GM12865 (cell line): ENCODE data around the gene CCR8.

ENCODE experiments used
- DNase-seq: peaks from one replicate; pipeline ENCODE4 v3.0.0; 2010; ENCODE audit warnings: low read depth
- H3K4me3 ChIP-seq: 2 replicates; pipeline ENCODE4 v1.5.1; 2011; ENCODE audit warnings: mild to moderate bottlenecking, low read depth, low read length, control low read depth
- TF ChIP-seq, protein P1 (sequence below): IDR thresholded peaks from 2 replicates; pipeline ENCODE4 v1.5.1; 2011; ENCODE audit warnings: low read length, control low read depth, low read depth, inconsistent platforms; ENCODE audit not compliant: insufficient read depth; ENCODE audit errors: missing control alignments

The CCR8 gene

DNA sequence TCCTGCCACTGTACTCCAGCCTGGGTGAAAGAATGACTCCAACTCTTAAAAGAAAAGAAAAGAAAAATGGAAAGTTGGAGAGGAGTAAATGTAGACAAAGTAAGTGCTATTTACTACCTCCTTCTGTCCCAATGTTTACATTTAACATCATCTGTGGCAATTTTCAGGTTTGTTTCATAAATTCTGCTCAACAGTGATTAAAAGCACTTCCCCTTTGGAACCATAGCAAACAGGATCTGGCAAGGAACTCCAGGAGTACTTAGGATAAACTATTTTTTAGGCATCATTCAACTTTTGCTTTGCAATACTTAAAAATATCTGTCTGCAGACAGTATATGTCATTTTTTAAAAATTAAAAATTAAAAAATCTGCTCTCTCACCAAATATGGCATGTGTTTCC, 44.2 kb upstream of the CCR8 start:
- TF ChIP-seq, protein P1, sequence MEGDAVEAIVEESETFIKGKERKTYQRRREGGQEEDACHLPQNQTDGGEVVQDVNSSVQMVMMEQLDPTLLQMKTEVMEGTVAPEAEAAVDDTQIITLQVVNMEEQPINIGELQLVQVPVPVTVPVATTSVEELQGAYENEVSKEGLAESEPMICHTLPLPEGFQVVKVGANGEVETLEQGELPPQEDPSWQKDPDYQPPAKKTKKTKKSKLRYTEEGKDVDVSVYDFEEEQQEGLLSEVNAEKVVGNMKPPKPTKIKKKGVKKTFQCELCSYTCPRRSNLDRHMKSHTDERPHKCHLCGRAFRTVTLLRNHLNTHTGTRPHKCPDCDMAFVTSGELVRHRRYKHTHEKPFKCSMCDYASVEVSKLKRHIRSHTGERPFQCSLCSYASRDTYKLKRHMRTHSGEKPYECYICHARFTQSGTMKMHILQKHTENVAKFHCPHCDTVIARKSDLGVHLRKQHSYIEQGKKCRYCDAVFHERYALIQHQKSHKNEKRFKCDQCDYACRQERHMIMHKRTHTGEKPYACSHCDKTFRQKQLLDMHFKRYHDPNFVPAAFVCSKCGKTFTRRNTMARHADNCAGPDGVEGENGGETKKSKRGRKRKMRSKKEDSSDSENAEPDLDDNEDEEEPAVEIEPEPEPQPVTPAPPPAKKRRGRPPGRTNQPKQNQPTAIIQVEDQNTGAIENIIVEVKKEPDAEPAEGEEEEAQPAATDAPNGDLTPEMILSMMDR = no peak
- DNase-seq = no peak
- no peak overlapping the region for H3K4me3 ChIP-seq

- no peak overlapping the region for H3K4me3 ChIP-seq
- TF ChIP-seq, protein P1 = no peak
Observed at GRCh38 chr3:39286771-39287170, 42.7 kb upstream of the CCR8 start.

DNA sequence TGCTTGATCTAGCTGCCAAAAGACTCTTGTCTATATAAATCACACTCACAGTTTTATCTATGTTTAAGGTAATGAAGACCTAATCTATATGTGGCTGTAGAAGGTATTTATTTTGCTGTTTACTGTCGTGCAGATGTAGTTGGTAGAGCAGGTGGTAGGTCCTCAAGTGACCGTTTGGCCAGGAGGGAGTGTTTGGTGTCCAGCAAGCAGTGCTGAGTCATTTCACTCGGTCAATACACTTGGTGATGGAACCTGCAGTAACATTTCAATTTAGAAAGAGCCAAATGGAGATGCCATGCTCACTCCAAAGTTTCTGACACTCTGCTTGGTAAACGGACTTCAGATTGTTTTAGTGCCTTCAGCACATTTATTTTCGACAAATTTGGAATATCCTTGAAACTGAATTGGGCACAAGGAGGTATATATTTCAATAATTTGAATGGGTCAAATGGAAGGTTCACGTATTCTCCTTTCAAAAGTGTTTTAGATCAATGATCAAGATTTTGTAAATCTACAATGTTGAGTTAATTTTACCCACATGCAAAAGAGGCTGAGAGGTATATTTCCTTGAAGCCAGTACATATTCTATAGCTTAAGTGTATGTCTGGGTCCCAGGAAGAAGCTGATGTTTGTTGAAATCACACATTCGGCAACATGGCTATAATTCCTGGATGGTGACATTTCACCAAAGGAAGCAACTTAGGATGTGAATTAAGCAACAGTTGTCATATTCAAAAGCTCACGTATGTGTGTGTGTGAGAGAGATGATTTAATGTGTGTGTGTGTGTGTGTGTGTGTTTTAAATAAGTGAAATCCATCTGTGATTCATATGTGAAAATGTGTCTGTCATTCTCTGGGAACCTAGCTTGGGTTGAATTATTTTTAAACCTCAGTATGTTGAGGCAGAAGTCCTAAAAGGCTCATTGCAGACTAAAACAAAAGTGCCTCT, 42.0 kb upstream of the CCR8 start:
- no peak for DNase-seq

More at GRCh38 chr3:39286771-39287170, 42.7 kb upstream of the CCR8 start:
- no peak for DNase-seq

DNA sequence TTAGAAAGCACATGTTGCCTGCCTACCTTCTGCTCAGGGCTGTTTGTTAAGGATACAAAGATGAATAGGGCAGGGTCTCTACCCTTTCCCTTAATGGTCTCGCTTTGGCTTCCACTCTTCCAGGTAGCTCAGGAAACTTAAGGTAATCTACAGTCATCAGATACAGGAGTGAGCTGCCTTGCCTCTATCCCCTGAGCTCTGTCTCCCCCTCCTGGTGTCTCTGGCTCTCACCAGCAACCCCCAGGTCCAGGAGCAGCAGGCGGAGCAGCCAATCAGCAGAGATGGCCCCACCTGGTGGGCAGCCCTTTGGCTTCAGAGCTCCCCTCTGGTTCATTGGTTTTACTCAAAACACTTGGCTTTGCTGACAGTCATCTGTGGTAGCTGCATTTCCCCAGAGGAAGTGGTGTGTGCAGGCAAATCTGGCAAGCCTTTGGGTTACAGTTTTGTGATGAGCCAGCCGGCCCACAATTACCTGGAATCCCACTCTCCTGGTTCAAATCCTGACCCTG, 41.2 kb upstream of the CCR8 start:
- TF ChIP-seq, protein P1 = peak; percentile 95
- DNase-seq = peak; percentile 98
- H3K4me3 ChIP-seq = no peak overlapping the region

More for the DNA sequence above, 42.0 kb upstream of the CCR8 start:
- H3K4me3 ChIP-seq = no peak overlapping the region
- TF ChIP-seq, protein P1 = no peak

DNA sequence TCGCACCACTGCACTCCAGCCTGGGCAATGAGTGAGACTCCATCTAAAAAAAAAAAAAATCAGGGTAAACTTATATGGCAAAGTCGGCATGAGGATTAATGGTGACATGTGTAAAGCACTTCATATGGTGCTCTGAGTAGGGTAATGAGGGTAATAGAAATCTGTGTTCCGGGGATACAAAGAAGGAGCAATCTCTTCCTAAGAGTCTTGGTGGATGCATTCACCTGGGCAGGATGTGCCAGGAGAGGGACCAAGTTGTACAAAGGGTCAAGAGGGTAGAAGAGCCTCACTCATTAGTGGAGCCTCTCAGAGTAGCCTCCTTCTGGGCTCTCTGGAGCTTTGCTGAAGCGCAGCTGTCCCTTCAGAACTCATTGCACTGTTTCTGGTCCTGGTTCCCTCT, 40.4 kb upstream of the CCR8 start:
- no peak for DNase-seq
- no peak overlapping the region for H3K4me3 ChIP-seq
- TF ChIP-seq, protein P1 = no peak

- no peak overlapping the region for H3K4me3 ChIP-seq
- TF ChIP-seq, protein P1 = no peak
- DNase-seq = peak; percentile 30
Observed at GRCh38 chr3:39290255-39290654, 39.3 kb upstream of the CCR8 start.
